ENCODE data around the gene PDXDC1.

DNA sequence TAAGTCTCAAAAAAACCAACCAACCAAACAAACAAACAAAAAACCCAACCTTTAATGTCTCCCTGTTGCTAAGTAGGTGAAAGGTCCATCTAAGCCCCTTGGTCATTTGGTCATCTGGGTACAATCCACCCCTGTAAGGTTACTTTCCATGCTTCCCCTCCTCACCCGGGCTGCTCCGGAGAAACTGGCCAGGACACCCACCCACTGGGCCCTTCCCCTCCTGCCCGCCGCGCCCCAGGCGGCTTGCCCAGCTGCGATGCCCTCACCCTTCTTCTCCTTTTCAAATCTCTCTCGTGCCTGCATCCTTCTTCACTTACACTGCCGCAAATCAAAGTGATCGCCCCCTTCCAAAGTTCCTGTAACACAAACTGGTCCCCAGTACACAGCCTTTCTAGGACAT, 79.1 kb downstream of the PDXDC1 start:
- TF ChIP-seq, protein P1, sequence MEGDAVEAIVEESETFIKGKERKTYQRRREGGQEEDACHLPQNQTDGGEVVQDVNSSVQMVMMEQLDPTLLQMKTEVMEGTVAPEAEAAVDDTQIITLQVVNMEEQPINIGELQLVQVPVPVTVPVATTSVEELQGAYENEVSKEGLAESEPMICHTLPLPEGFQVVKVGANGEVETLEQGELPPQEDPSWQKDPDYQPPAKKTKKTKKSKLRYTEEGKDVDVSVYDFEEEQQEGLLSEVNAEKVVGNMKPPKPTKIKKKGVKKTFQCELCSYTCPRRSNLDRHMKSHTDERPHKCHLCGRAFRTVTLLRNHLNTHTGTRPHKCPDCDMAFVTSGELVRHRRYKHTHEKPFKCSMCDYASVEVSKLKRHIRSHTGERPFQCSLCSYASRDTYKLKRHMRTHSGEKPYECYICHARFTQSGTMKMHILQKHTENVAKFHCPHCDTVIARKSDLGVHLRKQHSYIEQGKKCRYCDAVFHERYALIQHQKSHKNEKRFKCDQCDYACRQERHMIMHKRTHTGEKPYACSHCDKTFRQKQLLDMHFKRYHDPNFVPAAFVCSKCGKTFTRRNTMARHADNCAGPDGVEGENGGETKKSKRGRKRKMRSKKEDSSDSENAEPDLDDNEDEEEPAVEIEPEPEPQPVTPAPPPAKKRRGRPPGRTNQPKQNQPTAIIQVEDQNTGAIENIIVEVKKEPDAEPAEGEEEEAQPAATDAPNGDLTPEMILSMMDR (IDR thresholded peaks at IDR 0.05): no peak
- no peak for TF ChIP-seq ZFX (IDR thresholded peaks at IDR 0.05; ENCODE audit: borderline replicate concordance)
